Measurements from ENCODE around the gene CTNNA2. TPM values are rescaled to one million over a fixed set of nuclear protein-coding genes. Genes with fewer than 3 reads are reported as not detected.

The CTNNA2 gene
- total and polyA plus RNA-seq, 2 of the 8 experiments (the other 6 are each of a cell fraction or from before 2014, with no cell fraction given), result 3.9 to 9.0 TPM

- DNase-seq (ENCODE audit: low read depth in 1 of 2, low spot score in 2 of 2) (no peak), FAIRE-seq (no peak)
- Histone ChIP-seq H2AK5ac (ENCODE audit: low read depth, low read length) (no peak overlapping the region), H3K4ac (replicated peaks; ENCODE audit: insufficient read length, low read depth, low read length) (no peak overlapping the region), H3K56ac (replicated peaks; ENCODE audit: insufficient read length, low read depth, low read length) (no peak overlapping the region), H4K8ac (ENCODE audit: extremely low read depth, insufficient read depth, low read length) (no peak overlapping the region), H3K18ac (ENCODE audit: extremely low read depth, low read length) (no peak overlapping the region), H3K9ac (replicated peaks in 1 of 4; ENCODE audit: extremely low read depth in 1 of 4, low read depth in 3 of 4, low read length in 3 of 4) (no peak overlapping the region), H2AFZ (ENCODE audit: low read length) (no peak overlapping the region), H3K23me2 (ENCODE audit: low read depth, low read length) (no peaks in the 10 kb centered on the region), H3K27me3 (replicated peaks in 1 of 4; ENCODE audit: control insufficient read depth in 3 of 4, extremely low read depth in 1 of 4, insufficient read depth in 3 of 4, low read length in 3 of 4) (no peaks in the 10 kb centered on the region), H4K5ac (ENCODE audit: insufficient read length, low read depth, low read length) (no peak overlapping the region), H3K27ac (ENCODE audit: low read depth, low read length) (no peak overlapping the region), H3K4me3 (ENCODE audit: extremely low read depth in 1 of 4, insufficient read depth in 2 of 4, low read depth in 3 of 4, low read length in 4 of 4) (no peak overlapping the region), H3K79me2 (ENCODE audit: control insufficient read depth in 1 of 2, insufficient read depth in 2 of 2, low read length in 2 of 2) (no peaks in the 10 kb centered on the region), H3K9me3 (ENCODE audit: insufficient read depth in 2 of 2, low read depth in 1 of 2, low read length in 1 of 2) (no peaks in the 10 kb centered on the region), H2BK120ac (replicated peaks; ENCODE audit: low read depth, low read length) (no peak overlapping the region), H2BK20ac (ENCODE audit: low read length) (no peak overlapping the region), H2BK5ac (ENCODE audit: low read depth, low read length) (no peak overlapping the region), H3K4me1 (replicated peaks in 1 of 4; ENCODE audit: control insufficient read depth in 3 of 4, insufficient read depth in 4 of 4, low read length in 3 of 4) (no peaks in the 10 kb centered on the region), H3K14ac (ENCODE audit: insufficient read length) (no peak overlapping the region), H2BK12ac (ENCODE audit: low read depth, low read length) (no peak overlapping the region), H4K91ac (replicated peaks; ENCODE audit: insufficient read length, low read length) (no peak overlapping the region), H3K79me1 (ENCODE audit: low read depth, low read length) (no peaks in the 10 kb centered on the region), H3K4me2 (ENCODE audit: insufficient read depth in 1 of 2, low read depth in 2 of 2, low read length in 2 of 2) (no peak overlapping the region), H4K20me1 (replicated peaks in 1 of 2; ENCODE audit: control insufficient read depth in 1 of 2, insufficient read depth in 2 of 2, low read length in 2 of 2) (no peaks in the 10 kb centered on the region), H3K23ac (ENCODE audit: insufficient read length) (no peak overlapping the region), H3K36me3 (ENCODE audit: control insufficient read depth in 2 of 4, insufficient read depth in 4 of 4, low read length in 3 of 4) (no peaks in the 10 kb centered on the region), H2BK15ac (ENCODE audit: low read length) (no peak overlapping the region)
- ChIA-PET CTCF (ENCODE audit: partially characterized antibody) (interaction anchor here (1.4 kb wide), 1 partner anchor 34 kb away, joined by 4 read pairs; no protein-coding TSS in a partner anchor), POLR2A (ENCODE audit: partially characterized antibody) (no interaction called here)
- 83% methylated on average over 2 of the region's 2 CpGs; no CpG with 5 or more reads in 1 of the 2 experiments for WGBS, 2 experiments (ENCODE audit: extremely low coverage in 1 of 2, insufficient coverage in 1 of 2, insufficient read length in 1 of 2, insufficient replicate concordance in 2 of 2, low coverage in 1 of 2, low lambda C conversion rate in 2 of 2, missing lambda C conversion rate in 1 of 2)
- TF ChIP-seq JUN (IDR thresholded peaks at IDR 0.05; ENCODE audit: low read depth, low read length), result no peak
- no peak for TF ChIP-seq CBX8 (IDR thresholded peaks at IDR 0.05; ENCODE audit: borderline replicate concordance, low read depth, low read length)
- no peak for TF ChIP-seq RNF2 (IDR thresholded peaks at IDR 0.05; ENCODE audit: borderline replicate concordance, low read depth, low read length, missing control alignments, poor library complexity, severe bottlenecking)
- TF ChIP-seq SUZ12 (IDR thresholded peaks at IDR 0.05; ENCODE audit: low read length), result no peak
- TF ChIP-seq EP300 (IDR thresholded peaks at IDR 0.05; ENCODE audit: borderline replicate concordance in 1 of 2, low read depth in 2 of 2, low read length in 2 of 2), result no peak
- no peak for TF ChIP-seq SIN3A (conservative IDR thresholded peaks at IDR 0.05 in 1 of 2, IDR thresholded peaks at IDR 0.05 in 1 of 2; ENCODE audit: low read depth in 1 of 2, low read length in 2 of 2)
Measured at GRCh38 chr2:80042635-80043034, 529.8 kb downstream of the CTNNA2 start.

All from H1 (cell line).